BLaER1 (cell line): Measurements from ENCODE around the gene LNX1.

ENCODE experiments used
- H3K27ac ChIP-seq: shearing (Covaris generic); formaldehyde crosslinking; 2 replicates; pipeline ENCODE4 v1.8.1; 2022
- H3K27me3 ChIP-seq: shearing (Covaris generic); formaldehyde crosslinking; 2 replicates; pipeline ENCODE4 v1.8.1; 2022
- H3K36me3 ChIP-seq: shearing (Covaris generic); formaldehyde crosslinking; 2 replicates; pipeline ENCODE4 v1.8.1; 2022
- H3K4me1 ChIP-seq: shearing (Covaris generic); formaldehyde crosslinking; 2 replicates; pipeline ENCODE4 v1.8.1; 2022
- H3K4me2 ChIP-seq: shearing (Covaris generic); formaldehyde crosslinking; 2 replicates; pipeline ENCODE4 v1.8.1; 2022
- H3K4me3 ChIP-seq: shearing (Covaris generic); formaldehyde crosslinking; 2 replicates; pipeline ENCODE4 v1.8.1; 2022
- H3K9ac ChIP-seq: shearing (Covaris generic); formaldehyde crosslinking; 2 replicates; pipeline ENCODE4 v1.8.1; 2022
- H3K9me3 ChIP-seq: shearing (Covaris generic); formaldehyde crosslinking; 2 replicates; pipeline ENCODE4 v1.8.1; 2022
- H4K20me1 ChIP-seq: shearing (Covaris generic); formaldehyde crosslinking; 2 replicates; pipeline ENCODE4 v1.8.1; 2022
- Cebpa-rat ChIP-seq: shearing (Covaris generic); IDR thresholded peaks from 2 replicates; pipeline ENCODE4 v1.8.1; 2022

The LNX1 gene

GRCh38 chr4:53592122-53592521 is 836 bp upstream of the LNX1 start:
- no peak overlapping the region for H3K27ac ChIP-seq
- H3K36me3 ChIP-seq = no peaks in the 10 kb centered on the region
- H3K27me3 ChIP-seq = no peaks in the 10 kb centered on the region
- no peak overlapping the region for H3K4me2 ChIP-seq
- no peak overlapping the region for H3K9ac ChIP-seq
- no peak for TF ChIP-seq Cebpa-rat
- peaks cover 13% of the 10 kb centered on the region for H3K4me1 ChIP-seq
- H3K9me3 ChIP-seq = no peaks in the 10 kb centered on the region
- no peaks in the 10 kb centered on the region for H4K20me1 ChIP-seq
- H3K4me3 ChIP-seq = no peak overlapping the region

- TF ChIP-seq Cebpa-rat = no peak
- Histone ChIP-seq H3K27ac (no peak overlapping the region), H3K9me3 (no peaks in the 10 kb centered on the region), H3K4me1 (peaks cover 13% of the 10 kb centered on the region), H3K27me3 (no peaks in the 10 kb centered on the region), H3K9ac (no peak overlapping the region), H3K36me3 (no peaks in the 10 kb centered on the region), H3K4me3 (no peak overlapping the region), H4K20me1 (no peaks in the 10 kb centered on the region), H3K4me2 (no peak overlapping the region)
Observed at GRCh38 chr4:53590187-53590586, 1.1 kb downstream of the LNX1 start.

- H3K4me2 ChIP-seq = no peak overlapping the region
- H3K36me3 ChIP-seq = no peaks in the 10 kb centered on the region
- no peaks in the 10 kb centered on the region for H4K20me1 ChIP-seq
- no peak overlapping the region for H3K9ac ChIP-seq
- no peaks in the 10 kb centered on the region for H3K9me3 ChIP-seq
- TF ChIP-seq Cebpa-rat = no peak
- H3K27me3 ChIP-seq = no peaks in the 10 kb centered on the region
- no peak overlapping the region for H3K27ac ChIP-seq
- H3K4me1 ChIP-seq = peaks cover 13% of the 10 kb centered on the region
- no peak overlapping the region for H3K4me3 ChIP-seq
Observed at GRCh38 chr4:53589511-53589910, 1.8 kb downstream of the LNX1 start.

- H3K9me3 ChIP-seq = no peaks in the 10 kb centered on the region
- H3K9ac ChIP-seq = no peak overlapping the region
- no peak overlapping the region for H3K27ac ChIP-seq
- H3K36me3 ChIP-seq = no peaks in the 10 kb centered on the region
- no peaks in the 10 kb centered on the region for H3K27me3 ChIP-seq
- peaks cover 28% of the 10 kb centered on the region for H3K4me1 ChIP-seq
- H3K4me2 ChIP-seq = no peak overlapping the region
- no peak overlapping the region for H3K4me3 ChIP-seq
- no peak for TF ChIP-seq Cebpa-rat
- H4K20me1 ChIP-seq = no peaks in the 10 kb centered on the region
Observed at GRCh38 chr4:53587135-53587534, 4.2 kb downstream of the LNX1 start.

GRCh38 chr4:53586121-53586816 is 5.0 kb downstream of the LNX1 start:
- Histone ChIP-seq H3K27me3 (no peaks in the 10 kb centered on the region), H3K36me3 (no peaks in the 10 kb centered on the region), H3K4me2 (no peak overlapping the region), H3K9ac (no peak overlapping the region), H4K20me1 (no peaks in the 10 kb centered on the region), H3K9me3 (no peaks in the 10 kb centered on the region), H3K27ac (no peak overlapping the region), H3K4me1 (peaks cover 20% of the 10 kb centered on the region), H3K4me3 (no peak overlapping the region)
- TF ChIP-seq Cebpa-rat = no peak

- Histone ChIP-seq H3K4me1 (peaks cover 15% of the 10 kb centered on the region), H3K36me3 (no peaks in the 10 kb centered on the region), H3K4me3 (no peak overlapping the region), H4K20me1 (no peaks in the 10 kb centered on the region), H3K9me3 (no peaks in the 10 kb centered on the region), H3K4me2 (no peak overlapping the region), H3K27ac (no peak overlapping the region), H3K9ac (no peak overlapping the region), H3K27me3 (no peaks in the 10 kb centered on the region)
- TF ChIP-seq Cebpa-rat = no peak
Observed at GRCh38 chr4:53584658-53585057, 6.6 kb downstream of the LNX1 start.

GRCh38 chr4:53583513-53583912 is 7.8 kb downstream of the LNX1 start:
- no peak for TF ChIP-seq Cebpa-rat
- Histone ChIP-seq H3K4me3 (no peak overlapping the region), H4K20me1 (no peaks in the 10 kb centered on the region), H3K36me3 (no peaks in the 10 kb centered on the region), H3K27me3 (no peaks in the 10 kb centered on the region), H3K4me1 (peaks cover 15% of the 10 kb centered on the region), H3K27ac (no peak overlapping the region), H3K9me3 (no peaks in the 10 kb centered on the region), H3K4me2 (peak overlapping the region; percentile 45), H3K9ac (no peak overlapping the region)

GRCh38 chr4:53582194-53582593 is 9.1 kb downstream of the LNX1 start:
- no peak for TF ChIP-seq Cebpa-rat
- Histone ChIP-seq H3K36me3 (no peaks in the 10 kb centered on the region), H3K9ac (no peak overlapping the region), H3K4me1 (peaks cover 15% of the 10 kb centered on the region), H3K27me3 (no peaks in the 10 kb centered on the region), H3K4me2 (no peak overlapping the region), H3K9me3 (no peaks in the 10 kb centered on the region), H3K4me3 (no peak overlapping the region), H3K27ac (no peak overlapping the region), H4K20me1 (no peaks in the 10 kb centered on the region)

- no peak overlapping the region for H3K9ac ChIP-seq
- H3K4me2 ChIP-seq = no peak overlapping the region
- H3K27me3 ChIP-seq = no peaks in the 10 kb centered on the region
- H3K27ac ChIP-seq = no peak overlapping the region
- no peaks in the 10 kb centered on the region for H3K36me3 ChIP-seq
- H4K20me1 ChIP-seq = no peaks in the 10 kb centered on the region
- peaks cover 15% of the 10 kb centered on the region for H3K4me1 ChIP-seq
- no peak overlapping the region for H3K4me3 ChIP-seq
- TF ChIP-seq Cebpa-rat = no peak
- H3K9me3 ChIP-seq = no peaks in the 10 kb centered on the region
Observed at GRCh38 chr4:53580274-53580673, 11.0 kb downstream of the LNX1 start.

- Histone ChIP-seq H3K27me3 (no peaks in the 10 kb centered on the region), H3K4me3 (no peak overlapping the region), H3K9ac (no peak overlapping the region), H3K4me1 (peaks cover 15% of the 10 kb centered on the region), H3K27ac (no peak overlapping the region), H3K4me2 (no peak overlapping the region), H3K36me3 (no peaks in the 10 kb centered on the region), H4K20me1 (no peaks in the 10 kb centered on the region), H3K9me3 (no peaks in the 10 kb centered on the region)
- TF ChIP-seq Cebpa-rat = no peak
Observed at GRCh38 chr4:53579826-53580225, 11.5 kb downstream of the LNX1 start.
